ENCODE results near the gene DTWD2.
"Not testable (repeated sequence)": the region's sequence is repeated elsewhere in the genome, so short reads cannot be mapped to it uniquely, and the experiment has no call there.

Gene DTWD2

GRCh38 chr5:118863345-118863744, 125.0 kb downstream of the DTWD2 start:
- no peak for DNase-seq (ENCODE audit: low read depth)

GRCh38 chr5:118862596-118862995, 125.8 kb downstream of the DTWD2 start:
- no peak for DNase-seq (ENCODE audit: low read depth)

- DNase-seq (ENCODE audit: low read depth): no peak
Measured at GRCh38 chr5:118857700-118858099, 130.6 kb downstream of the DTWD2 start.

- no peak for DNase-seq (ENCODE audit: low read depth)
Measured at GRCh38 chr5:118854819-118855218, 133.5 kb downstream of the DTWD2 start.

GRCh38 chr5:118851785-118852184, 136.6 kb downstream of the DTWD2 start:
- not testable (repeated sequence) for DNase-seq (ENCODE audit: low read depth)

- not testable (repeated sequence) for DNase-seq (ENCODE audit: low read depth)
Measured at GRCh38 chr5:118849507-118849906, 138.8 kb downstream of the DTWD2 start.

- DNase-seq (ENCODE audit: low read depth): no peak
Measured at GRCh38 chr5:118844351-118844750, 144.0 kb downstream of the DTWD2 start.

- no peak for DNase-seq (ENCODE audit: low read depth)
Measured at GRCh38 chr5:118834710-118835109, 153.6 kb downstream of the DTWD2 start.

- DNase-seq (ENCODE audit: low read depth): no peak
Measured at GRCh38 chr5:118832974-118833373, 155.4 kb downstream of the DTWD2 start.

GRCh38 chr5:118825226-118825625, 163.1 kb downstream of the DTWD2 start:
- DNase-seq (ENCODE audit: low read depth): no peak

GRCh38 chr5:118818604-118819003, 169.7 kb downstream of the DTWD2 start:
- DNase-seq (ENCODE audit: low read depth): no peak

- no peak for DNase-seq (ENCODE audit: low read depth)
Measured at GRCh38 chr5:118808441-118808840, 179.9 kb downstream of the DTWD2 start.

- no peak for DNase-seq (ENCODE audit: low read depth)
Measured at GRCh38 chr5:118806571-118806970, 181.8 kb downstream of the DTWD2 start.

GRCh38 chr5:118802335-118802734, 186.0 kb downstream of the DTWD2 start:
- DNase-seq (ENCODE audit: low read depth): no peak

GRCh38 chr5:118796081-118796480, 192.3 kb downstream of the DTWD2 start:
- DNase-seq (ENCODE audit: low read depth): no peak

- no peak for DNase-seq (ENCODE audit: low read depth)
Measured at GRCh38 chr5:118794281-118794680, 194.1 kb downstream of the DTWD2 start.

GRCh38 chr5:118793652-118794051, 194.7 kb downstream of the DTWD2 start:
- DNase-seq (ENCODE audit: low read depth): no peak

- no peak for DNase-seq (ENCODE audit: low read depth)
Measured at GRCh38 chr5:118793091-118793490, 195.3 kb downstream of the DTWD2 start.

- no peak for DNase-seq (ENCODE audit: low read depth)
Measured at GRCh38 chr5:118791926-118792734, 196.2 kb downstream of the DTWD2 start.

- DNase-seq (ENCODE audit: low read depth): no peak
Measured at GRCh38 chr5:118789366-118789765, 199.0 kb downstream of the DTWD2 start.

GRCh38 chr5:118788351-118788750, 200.0 kb downstream of the DTWD2 start:
- no peak for DNase-seq (ENCODE audit: low read depth)

All from stimulated activated CD4-positive, alpha-beta T cell treated with anti-CD3 and anti-CD28 coated beads, Interleukin-2, amount 100 ng/mL, for 4 hours (primary cell).